Skin epidermis (tissue), 12 donors: ENCODE data around the gene FBLIM1.

Source experiments
- H3K27ac ChIP-seq, 21 experiments: fragments of 200-600 bp; sonication (generic) in 11 of 21; one replicate each; pipeline ENCODE4 v1.5.0; 2020; ENCODE audit warnings: mild to moderate bottlenecking in 3 of 21, inconsistent platforms in 2 of 21, moderate library complexity in 2 of 21
- H3K4me3 ChIP-seq, 7 experiments: fragments of 200-600 bp; sonication (generic) in 2 of 7; one replicate each; pipeline ENCODE4 v1.5.0; 2020; ENCODE audit warnings: inconsistent platforms in 2 of 7, mild to moderate bottlenecking in 2 of 7, moderate library complexity in 1 of 7

The FBLIM1 gene

DNA sequence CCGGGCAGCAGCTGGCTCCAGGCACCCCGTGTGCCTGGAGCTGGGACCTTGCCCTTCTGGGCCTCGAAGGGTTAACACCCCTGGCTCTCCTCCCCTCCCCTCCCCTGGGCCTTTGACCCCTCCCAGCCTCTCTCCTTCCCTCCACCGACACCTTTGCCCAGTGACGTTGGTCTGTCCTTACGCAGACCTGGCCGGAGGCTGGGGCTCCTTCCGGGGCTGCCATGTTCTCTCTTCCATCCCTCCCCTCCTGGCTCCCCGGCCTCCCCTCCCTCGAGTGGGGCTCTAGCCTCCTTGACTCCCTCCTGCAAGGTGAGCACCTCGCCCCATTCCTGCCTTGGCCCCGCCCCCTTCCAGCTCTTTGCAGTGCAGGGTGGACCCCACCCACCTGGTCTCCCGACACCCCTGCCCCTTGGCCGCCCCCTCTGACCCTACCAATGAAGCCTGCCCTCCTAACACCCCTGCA lies 16.2 kb upstream of the FBLIM1 start, which contains the start of gene TMEM82:
TMEM82 (plus strand) TSS at position 161 of the 463 bp plus-strand sequence; CDS start at position 222, 61 bp downstream.
- no peak within 1 kb of the TSS for H3K4me3 ChIP-seq

DNA sequence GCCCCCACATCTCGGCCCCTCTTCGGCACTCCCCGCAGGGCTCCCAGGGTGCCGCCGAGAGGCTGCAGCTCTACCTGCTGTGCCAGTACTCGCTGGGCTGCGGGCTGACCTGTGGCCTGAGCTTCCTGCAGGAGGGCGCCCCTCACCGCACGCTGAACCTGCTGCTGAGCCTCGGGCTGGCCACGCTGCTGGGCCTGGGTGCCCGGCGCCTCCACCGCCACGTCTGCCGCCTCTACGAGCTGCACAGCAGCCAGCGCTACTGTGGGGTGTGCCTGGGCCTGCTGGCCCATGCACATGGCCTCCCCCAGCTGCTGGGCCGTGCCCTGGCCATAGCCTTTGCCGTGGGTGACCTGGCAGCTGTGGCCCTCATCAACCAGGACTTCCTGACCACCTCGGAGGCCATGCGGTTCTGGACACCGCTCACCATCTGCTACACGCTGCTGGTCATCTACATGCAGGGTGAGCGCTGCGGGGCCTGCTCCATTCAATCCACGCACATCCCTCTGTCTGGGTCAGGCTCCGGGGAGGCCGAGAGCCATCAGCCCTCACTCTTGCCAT lies 14.4 kb upstream of the FBLIM1 start:
- Histone ChIP-seq H3K27ac (no peak overlapping the region), H3K4me3 (no peak overlapping the region)

More for the DNA sequence above, 16.2 kb upstream of the FBLIM1 start, which contains the start of gene TMEM82:
- no peak within 1 kb of the TSS for H3K27ac ChIP-seq

DNA sequence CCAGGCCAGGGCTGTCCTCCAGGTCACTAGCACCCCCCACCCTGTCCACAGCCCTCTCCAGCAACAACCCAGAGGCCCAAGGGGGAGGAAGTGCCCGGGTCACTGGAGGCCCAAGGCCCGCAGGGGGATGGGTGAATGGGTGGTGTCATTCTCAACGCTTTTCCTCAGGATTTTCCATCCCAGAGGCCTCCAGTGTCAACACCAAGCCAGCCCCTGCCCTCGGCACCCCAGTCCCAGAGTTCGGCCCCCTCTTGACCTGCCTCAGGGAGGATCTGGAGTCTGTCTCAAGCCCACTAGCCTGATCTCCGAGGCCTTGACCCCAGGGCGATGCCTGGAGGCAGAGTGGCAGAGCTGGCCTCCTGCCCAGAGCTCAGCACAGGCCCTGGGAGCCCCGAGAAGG lies 11.2 kb upstream of the FBLIM1 start:
- Histone ChIP-seq H3K27ac (no peak overlapping the region), H3K4me3 (no peak overlapping the region)

DNA sequence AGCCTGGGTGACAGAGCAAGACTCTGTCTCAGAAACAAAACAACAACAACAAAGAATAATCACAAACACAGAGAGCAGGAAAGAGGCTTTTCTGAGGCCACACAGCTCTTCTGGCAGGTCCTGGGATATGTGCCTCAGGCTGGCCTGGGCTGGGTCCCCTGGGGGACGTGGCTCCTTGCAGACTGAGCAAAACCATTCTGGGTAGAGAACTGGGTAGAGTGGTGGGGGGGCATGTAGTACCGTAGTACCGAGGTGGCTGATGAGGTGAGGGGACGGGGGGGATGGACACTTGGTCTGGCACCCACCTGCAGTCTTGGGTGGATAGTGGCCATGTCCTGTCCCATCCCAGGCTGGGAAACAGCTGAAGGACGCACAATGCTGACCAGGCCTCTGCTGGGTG lies 10.3 kb upstream of the FBLIM1 start:
- no peak overlapping the region for H3K27ac ChIP-seq
- no peak overlapping the region for H3K4me3 ChIP-seq

DNA sequence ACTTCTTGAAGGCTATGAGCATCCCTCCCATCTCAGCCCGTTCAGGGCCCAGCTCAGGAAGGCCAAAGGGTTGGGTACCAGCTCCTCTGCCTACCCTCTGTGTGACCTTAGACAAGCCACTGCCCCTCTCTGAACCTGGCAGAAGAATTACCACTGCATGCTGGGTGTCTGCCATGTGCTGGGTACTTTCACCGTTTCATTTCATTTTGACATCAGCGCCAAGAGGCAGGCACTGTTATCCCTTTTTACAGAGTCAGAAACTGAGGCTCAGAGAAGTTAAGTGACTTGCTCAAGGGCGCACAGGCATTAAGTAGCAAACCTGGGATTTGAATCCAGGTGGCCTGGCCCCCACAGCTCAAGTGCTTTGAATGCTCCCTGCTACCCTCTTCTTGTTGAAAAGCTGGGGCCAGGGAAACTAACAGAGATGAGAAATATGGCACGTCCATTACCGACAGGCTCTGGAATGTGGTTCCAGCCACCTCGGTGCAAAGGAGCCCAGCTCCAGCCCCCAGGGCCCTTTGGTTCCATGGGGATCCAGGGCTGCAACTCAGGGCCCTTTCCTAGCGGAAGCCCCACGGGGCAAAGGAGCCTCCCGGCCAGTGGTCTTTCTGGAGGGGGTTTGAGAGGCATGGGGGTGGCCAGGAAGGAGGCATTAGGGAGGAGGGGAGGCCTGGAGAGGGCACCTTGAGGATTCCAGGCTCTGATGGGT lies 9.8 kb upstream of the FBLIM1 start:
- Histone ChIP-seq H3K4me3 (no peak overlapping the region), H3K27ac (peak overlapping the region in 1 of 21 experiments; percentile 31)

DNA sequence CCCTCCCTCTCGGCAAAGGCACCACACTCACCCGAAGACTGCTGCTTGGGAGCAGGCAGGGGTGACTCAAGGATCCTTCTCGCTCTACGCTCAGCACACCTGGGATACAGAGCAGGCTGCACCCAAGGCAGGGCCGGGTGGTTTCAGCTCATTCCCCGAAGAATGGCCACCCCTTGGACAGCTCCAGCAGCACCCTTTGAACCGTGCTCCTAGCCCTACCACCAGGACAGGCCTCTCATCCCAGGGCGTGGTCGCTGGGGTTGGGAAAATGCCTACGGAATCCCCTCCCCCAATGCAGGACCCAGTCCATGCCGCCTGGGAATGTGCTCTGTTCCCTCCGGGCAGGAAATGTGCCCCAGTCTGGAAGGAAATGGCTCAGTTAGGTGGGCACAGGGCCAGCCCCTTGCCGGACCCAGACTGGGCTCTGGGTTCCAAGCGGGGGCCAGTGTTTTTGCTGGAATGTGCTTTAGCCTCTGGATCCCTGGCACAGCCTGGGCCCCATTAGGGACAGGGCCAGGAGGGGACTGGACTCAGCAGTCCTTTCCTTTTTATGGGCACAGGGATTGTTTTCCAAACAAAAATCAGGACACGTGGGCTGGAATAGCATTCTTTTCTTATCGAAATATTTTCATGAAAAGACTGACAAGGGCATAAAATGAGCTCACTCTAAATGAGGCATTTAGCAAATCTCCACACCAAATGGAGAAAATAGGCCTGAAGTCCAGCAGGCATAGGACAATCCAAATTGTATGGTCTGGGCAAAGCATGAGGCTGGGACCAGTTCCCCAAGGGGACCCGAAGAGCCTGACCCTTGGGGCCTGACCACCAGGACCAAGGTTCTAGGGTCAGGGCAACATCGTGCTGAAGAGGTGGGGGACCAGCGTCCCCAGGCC lies 8.9 kb upstream of the FBLIM1 start:
- H3K27ac ChIP-seq = peak overlapping the region in 1 of 21 experiments; percentile 31
- no peak overlapping the region for H3K4me3 ChIP-seq

DNA sequence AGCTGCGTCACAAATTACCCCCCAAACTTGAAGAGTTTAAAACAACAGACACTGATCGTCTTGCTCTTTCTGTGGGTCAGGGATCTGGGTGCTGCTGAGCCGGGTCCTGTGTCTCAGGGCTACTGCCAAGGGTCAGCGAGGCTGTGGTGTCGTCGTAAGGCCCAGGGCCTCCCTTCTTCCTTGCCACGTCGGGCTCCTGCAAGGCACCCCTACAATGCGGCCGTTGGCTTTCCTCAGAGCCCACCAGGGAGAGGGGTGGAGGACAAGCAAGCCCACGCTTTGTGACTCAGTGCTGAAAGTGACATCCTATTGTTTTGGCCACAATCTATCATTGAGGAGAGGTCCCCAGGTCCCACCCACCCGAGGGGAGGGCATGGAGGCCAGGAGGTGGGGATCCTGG lies 7.7 kb upstream of the FBLIM1 start:
- H3K4me3 ChIP-seq = no peak overlapping the region
- no peak overlapping the region for H3K27ac ChIP-seq

DNA sequence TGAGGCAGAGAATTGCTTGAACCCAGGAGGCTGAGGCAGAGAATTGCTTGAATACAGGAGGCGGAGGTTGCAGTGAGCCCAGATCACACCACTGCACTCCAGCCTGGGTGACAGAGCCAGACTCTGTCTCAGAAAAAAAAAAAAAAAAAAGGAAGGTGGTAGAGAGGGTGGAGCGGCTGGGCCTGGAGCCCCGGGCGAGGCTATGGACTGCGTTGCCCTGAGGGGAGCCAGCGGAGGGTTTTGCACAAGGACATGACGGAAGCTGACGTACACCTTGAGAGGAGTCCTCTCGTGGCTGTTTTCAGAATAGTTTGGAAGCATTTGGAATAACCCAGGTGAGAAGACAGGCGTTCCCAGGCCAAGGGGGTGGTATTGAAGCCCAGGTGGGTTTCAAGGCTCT lies 6.9 kb upstream of the FBLIM1 start:
- Histone ChIP-seq H3K4me3 (no peak overlapping the region), H3K27ac (no peak overlapping the region)

DNA sequence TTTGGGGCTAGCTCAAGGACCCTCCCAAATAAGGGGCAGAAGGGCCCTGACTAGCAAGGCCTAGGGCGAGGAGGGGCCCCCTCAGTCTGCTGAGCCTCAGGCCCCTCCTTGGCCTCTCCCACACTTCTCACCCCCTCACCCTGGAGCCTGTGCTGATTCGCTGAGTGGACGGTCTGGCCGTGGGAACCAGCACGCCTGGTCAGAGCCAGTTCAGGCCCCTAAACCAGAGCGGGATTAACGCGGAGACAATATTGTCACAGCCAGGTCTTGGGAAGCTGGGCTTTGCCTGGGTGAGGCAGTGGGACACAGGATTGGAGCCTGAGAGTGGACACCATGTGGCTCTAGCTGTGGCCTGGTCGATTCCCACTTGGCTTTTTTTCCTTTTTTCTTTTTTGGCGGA lies 4.8 kb upstream of the FBLIM1 start:
- H3K4me3 ChIP-seq = no peak overlapping the region
- no peak overlapping the region for H3K27ac ChIP-seq

DNA sequence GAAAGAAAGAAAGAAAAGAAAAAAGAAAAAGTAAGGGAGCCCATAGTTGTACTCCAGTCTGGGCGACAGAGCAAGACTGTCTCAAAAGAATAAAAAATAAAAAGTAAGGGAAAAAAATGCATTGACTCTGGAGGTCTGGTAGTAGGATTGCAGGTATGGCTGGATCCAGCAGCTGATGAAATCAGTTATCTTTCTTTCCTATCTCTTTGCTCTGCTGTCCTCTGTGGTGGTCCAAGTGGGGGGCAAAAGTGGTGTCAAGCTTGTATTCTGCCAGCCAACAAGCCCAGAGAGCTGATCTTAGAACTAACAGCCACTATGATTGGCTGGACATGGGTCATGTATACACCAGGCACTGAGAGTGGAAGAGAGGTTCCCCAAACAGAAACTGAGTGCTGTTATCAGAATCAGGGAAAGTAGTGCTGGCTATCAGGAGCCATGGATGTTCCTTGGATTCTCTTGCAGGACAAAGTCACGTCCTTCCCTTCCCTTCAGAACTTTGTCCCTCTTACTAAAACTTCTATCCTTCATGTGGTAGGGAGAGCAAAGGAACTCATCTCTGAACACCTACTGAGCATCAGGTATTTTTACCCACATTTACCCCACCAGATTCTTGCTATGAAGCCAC lies 3.5 kb upstream of the FBLIM1 start:
- H3K4me3 ChIP-seq = no peak overlapping the region
- H3K27ac ChIP-seq = peak overlapping the region in 1 of 21 experiments; percentile 14

DNA sequence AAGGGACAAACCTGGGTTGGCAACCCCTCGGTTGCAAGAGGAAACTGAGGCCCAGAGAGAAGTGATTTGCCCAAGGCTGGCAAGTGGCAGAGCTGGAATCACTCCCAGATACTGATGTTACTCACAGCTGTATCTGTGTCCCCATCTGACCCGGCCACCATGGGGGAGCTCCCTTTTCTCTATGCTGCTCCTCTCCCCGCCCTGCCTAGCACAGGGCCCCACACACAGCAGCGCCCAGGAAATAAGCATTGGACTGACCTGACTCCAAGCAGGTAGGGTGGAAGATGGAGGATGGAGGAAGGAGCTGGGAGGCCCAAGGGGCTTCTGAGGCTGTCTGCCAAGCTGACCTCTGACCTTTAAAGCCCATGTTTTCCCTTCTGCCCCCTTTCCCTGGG lies 3.0 kb upstream of the FBLIM1 start:
- Histone ChIP-seq H3K27ac (peak overlapping the region in 1 of 21 experiments; percentile 14), H3K4me3 (no peak overlapping the region)

DNA sequence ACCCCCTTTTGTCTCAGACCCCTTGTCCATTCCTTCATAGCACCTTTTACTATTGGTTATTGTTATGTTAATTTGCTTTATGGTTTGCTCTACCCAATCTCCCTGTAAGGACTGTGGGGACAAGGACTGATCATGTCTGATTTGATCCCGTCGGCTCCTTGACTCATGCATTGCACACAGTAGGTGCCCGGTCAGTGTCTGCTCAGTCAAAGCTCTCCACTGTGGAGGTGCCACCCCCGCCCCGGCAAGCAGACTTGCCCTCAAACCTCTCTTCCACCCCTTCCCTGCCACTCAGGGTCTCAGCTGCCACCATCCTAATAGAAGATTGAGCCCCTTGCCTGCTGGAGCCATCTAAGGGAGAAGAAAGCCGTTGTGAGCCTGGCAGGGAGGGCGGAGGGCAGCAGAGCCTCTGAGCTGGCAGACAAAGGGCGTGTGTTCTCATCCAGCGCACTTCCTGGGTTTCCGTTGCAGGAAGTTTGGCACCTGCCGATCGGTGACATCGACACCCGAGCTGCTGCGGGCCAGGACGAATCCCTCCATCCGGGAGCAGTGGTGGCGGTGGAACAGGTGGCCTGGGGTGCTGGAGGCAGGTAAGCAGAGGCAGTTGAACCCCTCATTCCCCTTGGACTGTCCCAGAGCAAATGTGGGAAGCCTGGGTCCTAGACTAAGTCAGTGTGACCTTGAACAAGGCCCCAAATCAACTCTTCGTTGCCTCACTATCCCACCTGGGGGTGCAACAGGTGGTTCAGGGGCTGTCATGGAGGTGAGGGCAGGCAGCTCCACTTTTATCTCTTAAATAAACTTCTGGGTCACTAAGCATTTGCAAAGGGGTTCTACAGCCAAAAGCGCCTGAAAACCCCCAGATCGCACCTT lies 2.2 kb upstream of the FBLIM1 start:
- peak overlapping the region in 6 of 21 experiments; percentile 1 to 95 (median 30) for H3K27ac ChIP-seq
- peak overlapping the region in 2 of 7 experiments; percentile 6 to 19 for H3K4me3 ChIP-seq

DNA sequence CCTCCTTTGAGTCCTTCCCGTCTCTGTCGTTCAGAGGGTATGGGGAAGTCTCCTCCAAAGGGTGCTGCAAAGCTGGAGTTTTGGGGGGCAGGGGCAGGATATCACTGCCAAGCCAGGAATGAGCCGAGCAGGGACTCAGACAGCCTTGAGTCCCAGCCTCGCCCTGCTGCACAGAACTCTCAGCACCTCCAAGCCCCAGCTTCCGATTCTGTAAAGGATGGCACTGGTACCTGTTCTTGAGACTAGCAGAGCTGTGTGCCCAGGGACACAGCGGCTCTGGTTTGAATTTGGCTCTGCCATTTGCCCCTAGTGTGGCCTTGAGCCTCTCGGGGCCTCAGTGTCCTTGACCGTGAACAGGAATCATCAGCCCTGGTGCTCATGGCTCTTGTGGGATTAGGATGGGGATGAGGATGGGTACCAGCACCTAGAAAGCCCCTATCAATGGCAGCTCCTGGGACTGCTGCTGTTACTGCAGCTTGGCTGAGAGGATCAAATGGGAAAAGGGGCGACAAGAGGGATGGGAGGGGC lies 1.5 kb upstream of the FBLIM1 start:
- Histone ChIP-seq H3K4me3 (peak overlapping the region in 1 of 7 experiments; percentile 19), H3K27ac (peak overlapping the region in 5 of 21 experiments; percentile 21 to 95 (median 57))

DNA sequence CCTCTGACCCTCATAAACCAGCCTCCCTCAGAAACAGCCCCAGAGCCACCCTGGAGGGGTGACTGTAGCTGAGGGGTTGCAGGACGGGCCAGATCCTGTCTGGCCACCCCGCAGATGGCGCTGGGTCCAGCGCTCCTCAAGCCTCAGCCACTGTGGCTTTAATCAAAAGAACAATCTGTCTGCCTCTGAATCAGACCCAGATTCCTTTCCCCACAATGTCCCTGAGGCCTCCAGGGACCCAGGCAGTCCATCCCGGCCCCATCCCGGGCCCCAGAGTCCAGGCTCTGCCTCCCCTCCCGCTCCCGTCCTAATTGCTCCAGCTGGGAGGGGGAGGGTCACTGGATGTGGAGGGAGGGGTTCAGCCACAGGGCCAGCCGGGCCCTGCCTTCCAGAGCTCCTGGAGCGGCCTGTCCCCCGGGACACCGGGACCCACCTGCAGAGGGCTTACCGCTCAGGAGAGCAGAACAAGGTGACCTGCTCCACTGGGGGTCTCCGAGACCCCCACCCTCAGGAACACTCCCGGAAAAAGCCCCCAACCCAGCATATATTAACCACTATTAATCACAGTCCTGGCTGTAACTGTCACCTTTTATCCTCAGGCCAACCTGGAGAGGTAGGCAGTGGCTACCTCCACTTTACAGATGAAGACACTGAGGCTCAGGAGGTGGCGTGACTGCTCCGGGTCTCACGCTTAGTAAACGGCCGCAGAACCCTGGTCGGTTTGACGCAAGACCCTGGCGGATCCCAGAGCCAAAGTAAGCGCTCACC lies 836 bp upstream of the FBLIM1 start:
- Histone ChIP-seq H3K27ac (peak overlapping the region in 15 of 21 experiments; percentile 57 to 95 (median 88)), H3K4me3 (peak overlapping the region; percentile 34 to 78 (median 67))

DNA sequence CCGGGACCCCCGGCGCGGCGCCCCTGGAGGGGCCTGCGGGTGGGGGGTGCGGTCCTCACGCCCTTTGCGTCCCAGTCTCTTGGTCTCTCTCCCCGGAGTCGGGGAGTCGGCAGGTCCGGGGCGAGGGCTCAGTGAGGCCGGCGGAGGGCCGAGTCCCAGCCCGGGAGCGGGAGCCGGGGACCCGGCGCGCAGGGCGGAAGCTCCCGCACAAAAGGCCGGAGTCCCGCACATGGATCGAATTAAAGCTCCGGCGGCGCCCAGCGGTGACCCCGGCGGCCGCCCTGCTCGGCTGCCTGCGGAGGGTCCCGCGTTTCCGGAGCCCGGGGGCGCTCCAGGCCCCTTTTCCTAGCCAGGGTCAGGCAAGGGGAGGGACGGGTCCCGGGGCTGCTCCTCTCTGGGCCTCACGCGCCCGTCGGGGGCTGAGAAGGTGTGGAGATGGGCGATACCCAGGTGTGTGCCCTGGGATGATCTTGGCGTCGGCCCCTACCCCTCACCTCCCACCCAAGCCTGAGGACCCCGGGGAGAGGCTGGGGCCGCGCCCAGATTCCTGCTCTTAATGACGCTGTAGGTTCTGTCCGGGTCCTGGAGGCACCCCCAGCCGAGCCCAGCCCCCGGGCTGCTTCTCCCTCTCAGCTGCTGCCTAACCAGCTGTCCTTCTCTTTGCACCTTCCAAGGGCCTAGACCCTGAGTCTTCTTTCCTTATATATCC lies 512 bp downstream of the FBLIM1 start:
- H3K4me3 ChIP-seq = peak overlapping the region; percentile 34 to 78 (median 67)
- peak overlapping the region; percentile 48 to 95 (median 83) for H3K27ac ChIP-seq

DNA sequence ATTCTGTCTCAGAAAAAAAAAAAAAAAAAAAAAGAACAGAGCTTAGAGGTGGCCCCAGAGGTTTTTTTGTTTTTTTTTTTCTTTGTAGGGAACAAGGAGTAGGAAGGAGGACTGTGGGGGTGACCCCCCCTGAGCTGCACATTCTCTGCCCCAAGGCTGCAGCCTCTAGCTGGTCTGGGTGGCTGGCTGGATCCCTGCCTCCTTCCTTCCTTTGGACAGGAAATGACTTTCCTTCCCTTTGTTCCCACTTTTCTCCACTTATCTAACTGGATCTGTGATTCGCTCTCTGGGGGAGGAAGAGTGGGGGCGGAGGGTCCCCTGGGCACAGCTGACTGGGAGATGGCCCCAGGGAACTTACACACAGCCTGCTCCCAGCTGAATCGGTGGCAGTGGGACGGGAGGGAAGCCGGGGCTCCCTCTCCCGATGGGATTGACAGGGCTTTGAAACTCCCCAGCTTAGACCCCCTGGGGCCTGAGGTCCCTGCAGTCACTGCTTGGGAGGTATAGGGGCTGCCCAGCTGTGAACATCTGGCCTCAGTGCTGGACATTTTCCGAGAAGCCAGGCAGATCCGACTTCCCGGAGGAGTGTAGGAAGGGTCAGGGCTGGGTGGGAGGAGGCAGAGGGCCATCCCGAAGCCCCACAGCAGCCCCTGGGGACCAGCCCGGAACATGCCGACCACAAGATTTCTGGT lies 2.1 kb downstream of the FBLIM1 start:
- H3K27ac ChIP-seq = peak overlapping the region in 16 of 21 experiments; percentile 1 to 95 (median 58)
- H3K4me3 ChIP-seq = no peak overlapping the region
